Kidney (tissue), 14 donors: ENCODE results near the gene AICDA. TPM values are rescaled to one million over a fixed set of nuclear protein-coding genes. Genes with fewer than 3 reads are reported as not detected.
A peak's percentile ranks its signal among the peaks of the same experiment; 100 is the strongest.
"Not testable (repeated sequence)": the region's sequence is repeated elsewhere in the genome, so short reads cannot be mapped to it uniquely, and the experiment has no call there.

Experiments
- DNase-seq, 5 donors: peaks; one replicate each; pipeline ENCODE4 v3.0.0-alpha.2; 2013 to 2020
- FAIRE-seq: peaks from 2 replicates; lab custom pipeline; 2012; peaks lifted over from hg19 to GRCh38; lab: Jason Lieb, UNC
- H3K27ac ChIP-seq, 2 donors: one replicate each; pipeline ENCODE4 v1.7.0; 2013; ENCODE audit warnings: low read depth in 2 of 2, low read length in 2 of 2, inconsistent platforms in 1 of 2
- H3K27me3 ChIP-seq: one replicate; pipeline ENCODE4 v1.7.1; 2013; ENCODE audit warnings: low read length, inconsistent platforms; ENCODE audit not compliant: control insufficient read depth, insufficient read depth
- H3K36me3 ChIP-seq, 3 donors: one replicate each; pipeline versions ENCODE4 v1.7.0 to v1.7.1; 2013; ENCODE audit warnings: low read length in 3 of 3, control low read depth in 1 of 3, inconsistent platforms in 1 of 3; ENCODE audit not compliant: insufficient read depth in 3 of 3, control insufficient read depth in 2 of 3
- H3K4me1 ChIP-seq, 3 donors: one replicate each; pipeline versions ENCODE4 v1.7.0 to v1.7.1; 2013; ENCODE audit warnings: low read length in 3 of 3, inconsistent platforms in 1 of 3, low read depth in 1 of 3; ENCODE audit not compliant: control insufficient read depth in 2 of 3, insufficient read depth in 2 of 3
- H3K4me3 ChIP-seq, 3 donors: one replicate each; pipeline versions ENCODE4 v1.7.0 to v1.8.1; 2013; ENCODE audit warnings: low read length in 3 of 3, control low read depth in 1 of 3, inconsistent platforms in 1 of 3
- H3K9ac ChIP-seq, 3 donors: one replicate each; pipeline versions ENCODE4 v1.7.0 to v1.7.1; 2013; ENCODE audit warnings: low read length in 3 of 3, control low read depth in 1 of 3, inconsistent platforms in 1 of 3
- H3K9me3 ChIP-seq, 3 donors: one replicate each; pipeline versions ENCODE4 v1.7.0 to v1.7.1; 2013; ENCODE audit warnings: low read length in 3 of 3, control low read depth in 1 of 3, inconsistent platforms in 1 of 3; ENCODE audit not compliant: control insufficient read depth in 2 of 3, insufficient read depth in 1 of 3
- CTCF ChIP-seq: IDR thresholded peaks from 3 replicates; pipeline ENCODE4 v1.5.1; 2012; ENCODE audit warnings: mild to moderate bottlenecking, moderate library complexity, borderline replicate concordance; ENCODE audit not compliant: insufficient read depth; ENCODE audit errors: extremely low read depth
- intact Hi-C: fragments of 100-400 bp; cut with DNase I; formaldehyde crosslinking; loops from one replicate; pipeline ENCODE4 v1.11.1; 2022
- polyA plus RNA-seq: library from polyadenylated mRNA; stranded (reverse); fragments of 350-450 nt; fragmentation: Illumina TruSeq; extraction: RNeasy Lipid Tissue Mini Kit (QIAGEN cat#74804); gene quantifications from one replicate; pipeline ENCODE4 v1.2.3, GENCODE V29; 2014; ENCODE audit warnings: low read depth, low replicate concordance; ENCODE audit not compliant: insufficient read depth
- total RNA-seq: library from RNA; stranded (reverse); fragmentation: NEBNext Ultra II Directional; extraction: Animal tissue kit (Norgen Biotek cat#: 25700); gene quantifications from one replicate; pipeline ENCODE4 v1.2.1, GENCODE V29; 2021
- donor health status: control.
- donor health status: control.
- donor health status: control.
- donor health status: control.
- donor health status: control.
- donor health status: DM: yes; HTN: yes; CAD: no.
- donor health status: Normal renal cell carcinoma (clear cell type).

Gene AICDA
- total and polyA plus RNA-seq, 2 donors from 2014 or later = not detected

- TF ChIP-seq CTCF = no peak
These were observed 10.0 kb upstream of the AICDA start for GRCh38 chr12:8622646-8623045.

DNA sequence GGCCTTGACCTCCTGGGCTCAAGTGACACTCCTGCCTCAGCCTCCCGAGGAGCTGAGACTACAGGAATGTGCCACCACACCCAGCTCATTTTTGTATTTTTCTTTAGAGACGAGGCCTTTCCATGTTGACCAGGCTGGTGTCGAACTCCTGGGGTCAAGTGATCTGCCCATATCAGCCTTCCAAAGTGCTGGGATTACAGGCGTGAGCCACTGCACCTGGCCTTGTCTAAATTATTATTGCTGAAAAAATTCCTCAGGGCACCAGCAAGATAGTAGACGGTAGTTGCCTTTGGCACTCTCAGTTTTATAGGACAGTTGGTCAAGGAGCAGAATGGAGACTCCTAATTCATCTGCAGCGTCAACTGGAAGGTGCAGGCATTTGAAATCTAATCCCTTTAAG, 2.5 kb upstream of the AICDA start:
- Histone ChIP-seq H3K27ac (no peak overlapping the region), H3K36me3 (no peaks in the 10 kb centered on the region), H3K27me3 (no peaks in the 10 kb centered on the region), H3K9me3 (no peaks in the 10 kb centered on the region), H3K4me3 (no peak overlapping the region), H3K4me1 (no peaks in the 10 kb centered on the region), H3K9ac (no peak overlapping the region)
- intact Hi-C loops = no loop called here
- TF ChIP-seq CTCF = no peak
- FAIRE-seq (no peak), DNase-seq (peak in 1 of 5 donors; percentile 5)

More at GRCh38 chr12:8622646-8623045, 10.0 kb upstream of the AICDA start:
- intact Hi-C loops = no loop called here
- H3K9me3 ChIP-seq = no peaks in the 10 kb centered on the region
- no peak overlapping the region for H3K9ac ChIP-seq
- no peaks in the 10 kb centered on the region for H3K36me3 ChIP-seq
- DNase-seq = no peak
- no peak overlapping the region for H3K27ac ChIP-seq
- no peaks in the 10 kb centered on the region for H3K27me3 ChIP-seq
- H3K4me3 ChIP-seq = no peak overlapping the region
- H3K4me1 ChIP-seq = no peaks in the 10 kb centered on the region
- no peak for FAIRE-seq

DNA sequence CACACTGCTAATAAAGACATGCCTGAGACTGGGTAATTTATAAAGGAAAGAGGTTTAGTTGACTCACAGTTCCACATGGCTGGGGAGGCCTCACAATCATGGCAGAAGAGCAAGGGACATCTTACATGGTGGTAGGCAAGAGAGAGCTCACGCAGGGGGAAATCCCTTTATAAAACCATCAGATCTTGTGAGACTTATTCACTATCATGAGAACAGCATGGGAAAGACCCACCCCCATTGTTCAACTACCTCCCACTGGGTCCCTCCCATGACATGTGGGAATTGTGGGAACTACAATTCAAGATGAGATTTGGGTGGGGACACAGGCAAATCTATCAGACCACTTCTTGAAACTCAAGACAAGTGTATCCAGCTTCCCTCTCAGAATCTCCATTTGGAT, 1.2 kb upstream of the AICDA start:
- H3K9ac ChIP-seq, H3K27me3 ChIP-seq, FAIRE-seq, H3K4me1 ChIP-seq, intact Hi-C loops, H3K4me3 ChIP-seq, H3K9me3 ChIP-seq, DNase-seq, H3K36me3 ChIP-seq, H3K27ac ChIP-seq: not testable (repeated sequence)

GRCh38 chr12:8609061-8609570, 3.5 kb downstream of the AICDA start:
- Histone ChIP-seq H3K9ac (no peak overlapping the region), H3K9me3 (no peaks in the 10 kb centered on the region), H3K36me3 (no peaks in the 10 kb centered on the region), H3K27ac (no peak overlapping the region), H3K4me3 (no peak overlapping the region), H3K27me3 (no peaks in the 10 kb centered on the region), H3K4me1 (no peaks in the 10 kb centered on the region)
- FAIRE-seq (peak; percentile 33), DNase-seq (peak in 3 of 5 donors; percentile 28 to 75 (median 48))
- intact Hi-C loops = no loop called here
- TF ChIP-seq CTCF = peak; percentile 58
